Peyer's patch (tissue), 4 donors: ENCODE data around the gene ITGAD. TPM values are rescaled to one million over a fixed set of nuclear protein-coding genes. Genes with fewer than 3 reads are reported as not detected.
A peak's percentile ranks its signal among the peaks of the same experiment; 100 is the strongest.

ENCODE experiments used
- DNase-seq, 3 donors: peaks; one replicate each; pipeline ENCODE4 v3.0.0-alpha.2; 2017 to 2019
- H3K27ac ChIP-seq, 4 donors: fragments of 200-600 bp; sonication (generic); one replicate each; pipeline ENCODE4 v1.5.1; 2016 to 2019
- H3K27me3 ChIP-seq, 2 donors: fragments of 200-600 bp; sonication (generic); one replicate each; pipeline ENCODE4 v1.5.1; 2019
- H3K36me3 ChIP-seq, 3 donors: fragments of 200-600 bp; sonication (generic); one replicate each; pipeline ENCODE4 v1.5.1; 2016 to 2019
- H3K4me1 ChIP-seq, 4 donors: fragments of 200-600 bp; sonication (generic); one replicate each; pipeline ENCODE4 v1.5.1; 2016 to 2019
- H3K4me3 ChIP-seq, 4 donors: fragments of 200-600 bp; sonication (generic); 1 replicate in 3 of 4; 2 replicates in 1 of 4; pipeline ENCODE4 v1.5.1; 2016 to 2019; ENCODE audit warnings: mild to moderate bottlenecking in 1 of 4
- H3K9me3 ChIP-seq, 4 donors: fragments of 200-600 bp; sonication (generic); one replicate each; pipeline ENCODE4 v1.5.1; 2016 to 2019; ENCODE audit warnings: mild to moderate bottlenecking in 1 of 4
- CTCF ChIP-seq, 6 experiments: fragments of 450-650 bp in 4 of 6; fragments of 200-600 bp in 2 of 6; sonication (generic) in 1 of 6; IDR thresholded peaks; one replicate each; pipeline ENCODE4 v1.5.1; 2017 to 2019; ENCODE audit warnings: antibody characterized with exemption in 6 of 6, mild to moderate bottlenecking in 3 of 6, moderate library complexity in 1 of 6
- POLR2A ChIP-seq, 2 donors: fragments of 450-650 bp; IDR thresholded peaks; one replicate each; pipeline ENCODE4 v1.5.1; 2017; ENCODE audit warnings: antibody characterized with exemption in 2 of 2, mild to moderate bottlenecking in 2 of 2, moderate library complexity in 2 of 2
- total RNA-seq, 4 donors: library from RNA; depleted of rRNA; stranded (reverse); fragments of >200 nt; gene quantifications; one replicate each; pipeline ENCODE4 v1.1.0, GENCODE V29; 2016

The ITGAD gene
- total RNA-seq, 4 donors from 2014 or later, result 0.83 TPM; not detected in 3

- DNase-seq, result peak in 1 of 3 donors; percentile 34
- no peaks in the 10 kb centered on the region for H3K9me3 ChIP-seq
- TF ChIP-seq CTCF (IDR thresholded peaks at IDR 0.05), result no peak
- TF ChIP-seq POLR2A (IDR thresholded peaks at IDR 0.05), result no peak
- H3K4me3 ChIP-seq, result no peak overlapping the region
- H3K4me1 ChIP-seq, result peaks cover 6 to 60% (median 15%) of the 10 kb centered on the region in 4 donors
- peak overlapping the region; percentile 8 to 91 (median 62) for H3K27ac ChIP-seq
- H3K27me3 ChIP-seq, result no peaks in the 10 kb centered on the region
- no peaks in the 10 kb centered on the region for H3K36me3 ChIP-seq
Observed at GRCh38 chr16:31452631-31453106, 59.5 kb downstream of the ITGAD start.

GRCh38 chr16:31453255-31454204 lies 60.4 kb downstream of the ITGAD start:
- Histone ChIP-seq H3K4me3 (no peak overlapping the region), H3K27ac (peak overlapping the region; percentile 8 to 91 (median 62)), H3K27me3 (no peaks in the 10 kb centered on the region), H3K4me1 (peaks cover 9 to 64% (median 16%) of the 10 kb centered on the region in 4 donors), H3K36me3 (no peaks in the 10 kb centered on the region), H3K9me3 (no peaks in the 10 kb centered on the region)
- peak in 1 of 6 experiments; percentile 38 for TF ChIP-seq CTCF (IDR thresholded peaks at IDR 0.05)
- TF ChIP-seq POLR2A (IDR thresholded peaks at IDR 0.05), result no peak
- peak in 2 of 3 donors; percentile 76 to 87 for DNase-seq

GRCh38 chr16:31455601-31456314 lies 62.6 kb downstream of the ITGAD start:
- H3K4me1 ChIP-seq, result peaks cover 9 to 72% (median 20%) of the 10 kb centered on the region in 4 donors
- peak in 2 of 3 donors; percentile 44 to 49 for DNase-seq
- H3K9me3 ChIP-seq, result no peaks in the 10 kb centered on the region
- no peak overlapping the region for H3K4me3 ChIP-seq
- H3K27ac ChIP-seq, result no peak overlapping the region
- no peaks in the 10 kb centered on the region for H3K36me3 ChIP-seq
- H3K27me3 ChIP-seq, result no peaks in the 10 kb centered on the region
- TF ChIP-seq POLR2A (IDR thresholded peaks at IDR 0.05) (no peak), CTCF (IDR thresholded peaks at IDR 0.05) (peak in 3 of 6 experiments; percentile 10 to 24 (median 12))

GRCh38 chr16:31456988-31457360 lies 63.8 kb downstream of the ITGAD start:
- TF ChIP-seq CTCF (IDR thresholded peaks at IDR 0.05) (no peak), POLR2A (IDR thresholded peaks at IDR 0.05) (no peak)
- no peak for DNase-seq
- Histone ChIP-seq H3K27me3 (no peaks in the 10 kb centered on the region), H3K4me3 (peak overlapping the region in 1 of 4 donors; percentile 72), H3K9me3 (no peaks in the 10 kb centered on the region), H3K27ac (no peak overlapping the region), H3K36me3 (peaks cover 0 to 2% (median 0%) of the 10 kb centered on the region in 3 donors), H3K4me1 (peaks cover 9 to 69% (median 21%) of the 10 kb centered on the region in 4 donors)

- H3K4me1 ChIP-seq, result peaks cover 9 to 57% (median 19%) of the 10 kb centered on the region in 4 donors
- H3K36me3 ChIP-seq, result peaks cover 0 to 15% (median 0%) of the 10 kb centered on the region in 3 donors
- TF ChIP-seq CTCF (IDR thresholded peaks at IDR 0.05) (peak in 3 of 6 experiments; percentile 32 to 57 (median 42)), POLR2A (IDR thresholded peaks at IDR 0.05) (peak; percentile 10 to 36)
- H3K27ac ChIP-seq, result peak overlapping the region; percentile 95 to 99 (median 98)
- peak; percentile 68 to 82 (median 76) for DNase-seq
- no peaks in the 10 kb centered on the region for H3K9me3 ChIP-seq
- H3K27me3 ChIP-seq, result no peaks in the 10 kb centered on the region
- H3K4me3 ChIP-seq, result peak overlapping the region; percentile 66 to 79 (median 72)
Observed at GRCh38 chr16:31458073-31458843, 65.1 kb downstream of the ITGAD start.
